ENCODE results near the gene KIAA0232.

KIAA0232 gene

DNA sequence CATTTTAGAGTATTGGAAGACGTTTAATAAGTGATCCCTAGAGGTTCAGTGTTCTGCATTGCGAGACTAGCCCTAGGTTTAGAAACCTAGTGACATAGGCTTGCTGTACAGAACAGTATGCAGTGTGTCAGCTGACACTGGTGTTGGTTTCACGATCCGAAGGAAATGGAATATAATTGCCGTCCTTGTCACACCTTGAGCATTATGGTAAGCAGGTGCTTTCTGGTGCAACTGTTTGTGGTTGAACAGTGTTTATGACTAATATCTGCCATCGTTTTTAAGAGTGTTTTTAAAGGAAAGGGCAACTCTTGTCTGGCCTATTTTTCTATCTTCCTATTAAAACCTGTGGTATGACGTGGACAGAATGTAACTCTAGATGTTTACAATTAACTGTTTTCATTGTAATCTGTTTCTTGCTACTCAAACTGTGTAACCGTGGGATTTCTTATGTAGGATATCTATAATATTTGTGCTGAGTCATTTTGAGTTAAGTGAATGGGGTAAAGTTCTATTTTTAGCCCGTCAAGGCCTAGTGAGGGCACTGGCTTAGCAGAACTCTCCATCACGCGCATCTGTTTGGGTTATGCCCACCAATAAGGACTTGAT is 73.3 kb downstream of the KIAA0232 start:
- peak; percentile 50 for DNase-seq

DNA sequence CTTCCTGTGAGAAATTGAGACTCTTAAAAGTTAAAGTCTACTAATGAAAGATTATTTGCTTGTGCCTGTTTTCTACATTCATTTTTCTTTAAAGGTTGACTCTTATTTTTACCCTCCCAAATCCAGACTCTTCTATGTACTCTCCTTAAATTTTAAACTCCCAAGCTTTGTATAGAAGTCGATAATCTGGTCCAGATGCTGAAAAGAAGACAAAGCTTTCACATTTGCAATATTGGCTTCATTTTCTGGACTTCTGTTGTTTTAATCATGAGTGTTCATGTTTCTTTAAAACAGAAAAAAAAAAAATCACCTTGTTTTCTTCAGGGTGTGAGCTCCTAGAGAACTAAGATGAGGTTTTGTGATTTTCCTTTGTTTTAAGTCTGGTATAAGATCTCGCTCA is 73.9 kb downstream of the KIAA0232 start:
- DNase-seq, result no peak

DNA sequence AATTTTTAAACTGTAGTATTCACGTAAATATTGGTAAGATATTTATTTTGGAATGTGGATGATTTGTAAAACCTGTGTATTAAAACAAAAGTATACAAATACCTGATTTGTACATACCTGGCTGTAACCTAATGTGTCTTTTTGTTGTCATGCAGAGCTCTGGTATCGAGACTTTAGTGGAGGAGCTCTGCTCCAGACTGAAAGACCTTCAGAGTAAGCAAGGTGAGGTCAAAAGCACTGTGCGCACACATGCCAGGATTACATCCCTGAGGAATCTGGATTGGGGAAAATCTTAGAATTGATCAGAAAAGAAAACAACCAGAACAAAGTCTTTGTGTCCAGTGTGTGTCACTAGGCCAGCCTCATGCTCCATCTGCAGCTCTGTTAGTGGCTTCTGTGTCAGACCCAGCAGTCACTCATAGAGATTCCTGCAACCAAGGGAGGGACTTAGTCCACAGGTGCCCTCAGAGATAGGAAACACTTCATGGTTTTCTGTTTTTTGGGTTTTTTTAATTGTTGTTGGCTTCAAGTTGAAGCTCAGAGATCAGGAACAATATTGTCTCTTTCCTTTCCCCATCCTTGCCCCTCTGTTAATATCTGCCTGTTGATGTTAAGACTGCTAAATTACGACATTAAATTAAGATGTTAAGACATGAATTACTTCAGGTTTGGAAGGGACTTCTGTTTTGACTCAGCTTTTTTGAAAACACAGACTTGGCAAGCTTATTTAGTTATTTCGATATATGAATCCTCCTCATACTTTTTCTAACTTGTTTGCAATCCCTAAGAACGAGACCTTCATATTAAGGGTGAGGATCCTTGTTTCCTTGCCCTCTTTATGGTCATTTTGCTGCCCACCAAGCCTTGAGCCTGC is 74.7 kb downstream of the KIAA0232 start:
- DNase-seq, result no peak

DNA sequence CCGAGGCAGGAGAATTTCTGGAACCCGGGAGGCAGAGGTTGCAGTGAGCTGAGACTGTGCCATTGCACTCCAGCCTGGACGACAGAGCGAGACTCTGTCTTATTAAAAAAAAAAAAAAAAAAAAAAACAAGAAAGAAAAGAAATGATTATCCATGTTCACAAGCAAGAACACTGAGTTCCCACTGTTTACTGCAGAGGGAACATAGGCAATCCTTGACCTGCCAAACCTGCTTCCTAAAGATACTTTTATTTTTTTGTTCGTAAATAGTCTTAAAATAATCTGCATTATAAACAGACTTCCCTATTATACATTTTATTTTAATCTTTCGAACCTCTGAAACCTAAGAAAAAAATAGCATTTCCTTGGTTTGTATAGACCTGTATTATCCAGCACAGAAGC is 76.5 kb downstream of the KIAA0232 start:
- no peak for DNase-seq

DNA sequence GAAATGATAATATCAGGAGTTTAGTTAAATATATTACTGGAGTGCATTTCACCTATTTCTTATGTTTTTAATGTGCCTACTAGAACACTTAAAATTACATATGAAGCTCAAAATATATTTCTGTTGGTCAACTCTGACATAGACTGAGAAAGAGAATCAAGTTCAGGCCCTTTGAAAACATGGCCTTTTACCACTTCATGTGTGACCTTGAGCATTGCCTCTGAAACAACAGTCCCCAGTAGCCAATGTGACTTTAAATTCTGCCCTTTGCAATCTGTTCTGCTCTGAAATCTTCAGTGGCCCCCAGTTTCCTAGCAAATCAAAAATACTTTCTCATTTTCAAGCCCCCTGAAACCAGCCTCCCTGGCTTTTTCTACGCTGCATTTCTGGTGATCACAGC is 77.0 kb downstream of the KIAA0232 start:
- DNase-seq, result no peak

DNA sequence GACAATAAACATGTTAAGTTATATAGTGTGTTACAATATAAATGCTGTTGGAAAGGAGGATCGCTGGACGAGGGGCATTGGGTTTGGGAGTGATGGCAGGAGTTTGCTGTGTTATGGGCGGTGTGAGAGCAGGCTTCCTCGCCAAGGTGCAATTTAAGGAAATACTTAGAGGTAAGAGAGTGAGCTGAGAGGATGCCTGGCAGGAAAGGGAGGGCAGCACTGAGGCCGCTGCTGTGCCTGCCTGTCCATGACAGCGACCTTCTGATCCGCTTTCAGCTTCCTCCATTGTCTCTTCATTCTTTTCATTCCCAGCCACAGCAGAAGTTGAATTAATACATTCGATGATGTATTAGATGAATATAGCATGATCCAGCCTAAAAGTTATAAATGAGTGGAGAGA is 85.9 kb downstream of the KIAA0232 start:
- no peak for DNase-seq

DNA sequence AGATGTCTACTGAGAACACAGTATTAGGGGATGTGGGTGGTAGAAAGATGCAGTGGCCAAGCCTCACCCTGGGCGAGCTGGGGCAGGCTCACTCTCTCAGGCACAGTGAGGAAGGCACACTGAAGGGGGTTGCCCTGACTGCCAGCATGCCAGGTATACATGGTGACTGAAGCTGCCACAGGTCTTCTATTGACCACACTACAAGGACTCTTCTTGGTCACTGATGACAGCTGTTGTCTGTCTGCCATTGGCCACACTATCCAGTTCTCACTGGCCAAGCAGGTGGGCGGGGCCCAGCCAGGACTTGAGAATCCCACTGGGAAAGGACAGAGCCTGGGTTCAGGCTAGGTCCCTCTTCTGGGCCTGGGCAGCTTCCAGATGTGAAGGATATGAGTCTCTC is 87.4 kb downstream of the KIAA0232 start:
- no peak for DNase-seq

DNA sequence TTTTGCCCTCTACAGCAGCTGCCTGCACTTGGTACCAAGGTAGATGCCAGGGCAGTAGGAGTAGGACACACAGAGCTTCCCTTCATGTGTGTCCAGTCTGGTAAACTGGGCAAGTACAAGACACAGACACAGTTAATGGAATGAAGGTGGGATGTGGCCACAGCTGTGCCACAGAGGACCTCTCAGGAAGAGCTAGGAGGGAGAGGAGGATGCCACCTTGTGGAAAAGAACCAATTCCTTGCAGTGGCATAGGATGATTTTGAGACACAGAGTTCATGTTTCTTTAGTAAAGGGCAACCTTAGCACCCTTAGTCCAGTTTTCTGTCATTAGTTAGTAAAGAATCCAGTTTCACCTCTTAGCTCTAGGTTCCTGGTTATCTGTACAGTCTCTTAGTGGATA is 90.8 kb downstream of the KIAA0232 start:
- no peak for DNase-seq

DNA sequence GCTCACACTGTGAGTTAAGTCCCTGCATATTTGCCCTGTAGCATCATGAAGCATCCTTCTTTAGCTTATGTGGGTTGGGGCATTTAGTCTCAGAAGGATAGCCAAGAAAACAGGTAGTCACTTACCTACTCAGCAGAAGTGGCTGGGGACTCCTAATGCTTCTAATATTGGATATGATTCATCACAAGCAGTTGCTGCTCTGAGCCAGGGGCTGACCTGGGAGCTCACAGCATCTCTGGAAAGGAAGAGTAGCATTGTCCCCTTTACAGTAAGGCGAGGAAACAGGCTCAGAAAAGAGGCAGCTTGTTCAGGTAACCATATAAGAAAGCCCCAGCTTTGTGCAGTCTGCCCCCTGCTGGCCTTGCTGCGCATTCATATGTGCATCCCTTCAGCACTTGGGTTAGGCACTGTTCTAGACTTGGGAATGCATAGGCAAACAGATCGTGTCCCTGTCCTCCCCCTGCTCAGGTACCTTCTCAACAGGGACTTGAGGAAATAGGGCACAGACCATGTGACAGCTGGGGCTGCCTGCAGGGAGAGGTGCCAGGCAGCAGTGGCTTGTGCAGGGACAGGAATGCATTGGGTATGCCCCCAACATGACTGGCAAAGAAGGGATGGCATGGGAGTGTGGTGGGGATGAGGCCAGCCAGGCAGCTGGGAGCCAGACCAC is 91.4 kb downstream of the KIAA0232 start:
- peak; percentile 21 for DNase-seq

DNA sequence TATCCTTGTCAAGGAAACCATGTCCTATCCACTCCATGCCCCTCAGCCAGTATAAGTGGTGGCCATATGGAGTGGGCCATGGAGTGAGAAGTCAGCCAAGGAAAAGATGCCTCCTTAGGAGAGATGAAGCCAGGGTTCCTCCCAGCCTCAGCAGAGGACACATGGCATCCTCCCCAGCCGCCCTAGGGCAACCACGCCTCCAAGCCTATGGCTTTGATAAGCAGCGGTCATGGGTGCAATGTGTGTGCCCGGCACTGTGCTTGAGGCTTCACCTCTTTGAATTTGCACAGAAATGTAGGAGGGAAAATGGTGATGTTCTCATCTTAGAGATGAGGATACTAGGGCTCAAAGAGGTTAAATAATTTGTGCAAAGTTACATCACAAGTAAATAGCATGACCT is 92.5 kb downstream of the KIAA0232 start:
- DNase-seq, result no peak

DNA sequence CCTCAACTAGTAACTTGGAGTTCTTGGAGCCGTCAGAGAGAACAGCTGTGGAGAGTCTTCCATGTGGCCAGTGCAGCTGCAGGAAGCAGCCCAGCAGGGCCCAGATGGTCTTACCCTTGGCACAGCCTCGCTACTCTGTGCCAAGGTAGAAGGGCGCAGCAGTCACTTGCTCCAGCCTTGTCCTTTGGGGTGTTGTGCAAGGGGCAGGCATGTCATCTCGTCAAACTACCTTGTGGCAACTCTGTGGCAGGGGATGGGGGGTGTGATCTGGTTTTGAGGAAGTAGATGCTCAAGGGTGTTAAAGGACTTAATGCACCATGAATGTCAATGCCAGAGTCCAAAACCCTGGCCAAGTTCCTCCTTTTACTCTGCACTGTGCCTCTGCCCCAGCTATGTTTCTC is 92.9 kb downstream of the KIAA0232 start:
- DNase-seq, result no peak

DNA sequence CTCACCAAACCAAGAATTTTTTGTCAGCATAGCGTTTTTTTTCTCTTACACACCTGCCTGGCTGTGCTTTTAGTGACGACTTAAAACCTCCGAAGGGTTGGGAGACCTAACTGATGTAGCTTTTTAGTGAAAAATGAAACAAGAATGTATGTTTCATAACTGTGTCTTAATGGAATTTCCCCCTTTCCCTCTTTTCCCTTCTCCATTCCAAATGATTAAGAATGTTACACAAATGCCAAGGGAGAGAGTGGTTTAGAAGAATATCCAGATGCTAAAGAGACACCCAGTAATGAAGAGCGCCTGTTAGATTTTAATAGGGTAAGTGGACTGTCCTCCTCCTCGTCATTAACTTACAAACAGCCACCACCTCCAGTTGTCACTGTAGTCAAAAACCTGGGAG is 93.9 kb downstream of the KIAA0232 start:
- DNase-seq, result no peak

DNA sequence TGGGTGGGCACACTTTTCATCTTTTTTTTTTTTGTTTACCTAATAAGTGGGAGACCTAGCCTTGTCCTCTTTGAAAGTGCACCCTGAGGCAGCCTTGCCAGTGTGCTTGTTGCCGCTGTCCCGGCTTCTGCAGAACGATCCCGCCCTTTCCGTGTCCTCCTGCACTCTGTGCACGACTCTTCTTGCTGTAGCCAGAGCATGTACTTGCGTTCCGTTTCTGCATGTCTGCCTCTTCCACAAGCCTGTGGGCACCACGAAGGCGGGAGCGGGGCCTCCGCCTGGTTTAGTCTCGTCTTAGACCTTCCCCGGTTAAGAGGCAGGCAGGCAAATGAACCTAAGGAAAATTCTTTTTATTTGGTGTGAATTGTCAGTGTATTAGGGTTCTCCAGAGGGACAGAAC is 94.5 kb downstream of the KIAA0232 start:
- no peak for DNase-seq

DNA sequence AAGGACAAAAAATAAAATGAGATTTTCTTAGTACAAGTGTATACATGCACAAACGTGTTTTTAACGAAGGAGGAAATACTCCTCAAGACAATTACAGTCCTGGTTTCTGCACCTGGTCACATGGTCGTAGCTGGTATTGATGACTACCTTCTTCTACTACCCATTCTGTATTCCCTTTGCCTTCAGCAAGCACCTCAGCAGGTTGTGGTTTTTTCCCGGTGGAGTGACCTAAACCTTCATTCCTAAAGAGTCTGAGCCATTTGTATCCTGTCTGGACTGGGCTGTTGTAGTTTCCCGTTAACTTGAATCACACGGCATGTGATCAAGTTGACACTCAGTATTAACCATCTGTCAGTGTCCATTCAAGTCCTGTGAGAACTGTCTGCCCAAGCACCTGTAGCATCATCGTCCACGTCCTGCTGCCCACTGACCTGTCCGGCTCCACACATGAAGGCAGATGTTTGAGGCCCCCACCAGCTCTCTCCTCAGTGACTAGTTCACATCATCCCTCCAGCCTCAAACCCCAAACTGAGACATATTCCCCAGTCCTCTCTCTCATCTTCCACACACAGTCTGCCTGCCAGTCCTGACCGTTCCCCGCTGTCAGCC is 96.0 kb downstream of the KIAA0232 start:
- DNase-seq, result no peak

DNA sequence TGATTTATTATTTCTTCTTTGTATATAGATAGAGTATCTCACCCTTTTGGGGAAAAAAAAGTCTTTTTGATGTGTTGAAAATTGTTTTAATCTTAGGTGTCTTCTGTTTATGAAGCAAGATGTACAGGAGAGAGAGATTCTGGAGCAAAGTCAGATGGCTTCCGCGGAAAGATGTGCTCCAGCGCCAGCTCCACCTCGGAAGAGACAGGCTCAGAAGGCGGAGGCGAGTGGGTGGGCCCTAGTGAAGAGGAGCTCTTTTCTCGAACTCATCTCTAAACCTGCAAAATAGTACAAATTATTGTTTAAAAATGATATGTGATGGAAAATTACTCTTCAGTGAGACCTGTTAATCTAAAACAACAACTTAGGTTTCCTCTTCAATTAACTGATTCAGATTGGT is 98.2 kb downstream of the KIAA0232 start:
- DNase-seq, result no peak

DNA sequence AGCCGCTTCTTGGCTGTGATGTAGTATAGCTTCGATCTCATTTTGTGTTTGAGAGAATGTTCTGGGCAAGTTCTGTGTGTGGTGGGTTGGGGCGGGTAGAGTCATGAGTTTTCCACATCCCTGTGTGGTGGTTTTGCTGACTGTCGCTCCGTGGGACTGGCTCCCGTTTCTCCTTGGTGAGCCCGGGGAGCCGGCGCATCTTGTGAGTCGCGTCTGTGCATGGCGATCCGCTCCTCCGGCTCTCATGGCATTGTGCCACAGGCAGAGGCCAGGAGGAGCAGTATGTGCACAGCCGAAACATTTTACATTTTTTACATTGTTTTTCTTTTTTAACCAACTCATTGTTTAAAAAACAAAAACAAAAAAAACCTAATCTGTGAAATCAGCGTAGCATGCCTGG is 99.4 kb downstream of the KIAA0232 start:
- no peak for DNase-seq

DNA sequence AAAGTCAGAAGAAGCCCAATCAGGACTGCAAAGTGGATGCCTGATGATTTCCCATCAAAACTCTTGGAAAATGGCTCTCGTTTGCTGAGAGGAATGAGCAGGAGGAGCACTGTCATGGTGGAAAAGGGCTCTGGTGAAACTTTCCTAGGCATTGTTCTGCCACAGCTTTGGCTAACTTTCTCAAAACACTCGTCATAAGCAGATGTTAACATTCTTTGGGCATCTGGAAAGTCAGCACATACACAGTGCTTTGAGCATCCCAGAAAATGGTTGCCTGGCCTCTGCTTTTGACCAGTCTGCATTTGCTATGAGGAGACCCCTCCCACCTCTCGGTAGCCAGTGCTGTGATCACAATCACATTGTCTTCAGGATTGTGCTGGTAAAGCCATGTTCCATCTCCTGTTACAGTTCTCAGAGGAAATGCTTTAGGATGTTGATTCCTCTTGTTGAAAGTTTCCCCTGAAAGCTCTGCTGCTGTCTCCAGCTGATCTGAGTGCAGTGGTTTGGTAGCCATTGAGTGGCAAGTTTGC is 101.9 kb downstream of the KIAA0232 start:
- DNase-seq, result no peak

DNA sequence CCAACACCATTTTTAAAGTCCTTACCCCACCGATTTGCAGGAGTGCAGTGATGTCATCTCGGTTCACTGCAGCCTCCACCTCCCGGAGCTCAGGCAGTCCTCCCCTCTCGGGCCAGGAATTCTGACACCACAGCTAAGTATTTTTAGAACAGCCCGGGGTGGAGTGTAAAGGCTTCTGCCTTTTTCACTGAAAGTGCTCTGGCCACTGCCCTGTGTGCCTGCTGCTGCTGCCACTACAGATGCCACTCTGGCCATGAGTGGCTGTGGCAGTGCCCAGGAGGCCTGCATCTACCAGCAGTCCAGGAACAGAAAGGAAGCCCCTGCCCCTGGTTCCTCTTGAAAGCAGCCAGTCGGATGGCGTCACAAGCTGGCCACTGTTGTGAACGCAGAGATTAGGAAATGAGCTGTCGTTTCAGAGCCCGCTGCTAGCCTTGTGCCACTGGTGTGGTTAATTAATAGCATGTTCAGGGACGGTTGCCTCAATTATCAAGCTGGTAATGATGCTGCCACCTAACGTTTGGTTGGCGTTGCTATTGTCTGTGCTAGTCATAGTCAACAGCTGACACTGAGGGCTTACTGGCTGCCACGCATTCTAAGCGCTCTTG is 103.5 kb downstream of the KIAA0232 start:
- no peak for DNase-seq

DNA sequence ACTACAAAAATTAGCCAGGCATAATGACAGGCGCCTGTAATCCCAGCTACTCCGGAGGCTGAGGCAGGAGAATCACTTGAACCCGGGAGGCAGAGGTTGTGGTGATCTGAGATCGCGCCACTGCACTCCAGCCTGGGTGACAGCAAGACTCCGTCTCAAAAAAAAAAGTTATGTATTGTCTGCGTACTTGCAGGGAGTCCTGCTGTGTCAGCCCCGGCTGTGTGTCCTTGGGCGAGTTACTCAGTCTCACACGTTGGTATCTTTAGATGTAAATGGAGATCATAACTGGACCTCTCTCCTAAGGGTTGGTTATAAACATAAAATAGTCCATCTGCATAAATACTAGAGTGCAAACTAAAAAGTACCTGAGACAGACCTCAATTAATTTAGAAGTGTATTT is 104.4 kb downstream of the KIAA0232 start:
- no peak for DNase-seq

DNA sequence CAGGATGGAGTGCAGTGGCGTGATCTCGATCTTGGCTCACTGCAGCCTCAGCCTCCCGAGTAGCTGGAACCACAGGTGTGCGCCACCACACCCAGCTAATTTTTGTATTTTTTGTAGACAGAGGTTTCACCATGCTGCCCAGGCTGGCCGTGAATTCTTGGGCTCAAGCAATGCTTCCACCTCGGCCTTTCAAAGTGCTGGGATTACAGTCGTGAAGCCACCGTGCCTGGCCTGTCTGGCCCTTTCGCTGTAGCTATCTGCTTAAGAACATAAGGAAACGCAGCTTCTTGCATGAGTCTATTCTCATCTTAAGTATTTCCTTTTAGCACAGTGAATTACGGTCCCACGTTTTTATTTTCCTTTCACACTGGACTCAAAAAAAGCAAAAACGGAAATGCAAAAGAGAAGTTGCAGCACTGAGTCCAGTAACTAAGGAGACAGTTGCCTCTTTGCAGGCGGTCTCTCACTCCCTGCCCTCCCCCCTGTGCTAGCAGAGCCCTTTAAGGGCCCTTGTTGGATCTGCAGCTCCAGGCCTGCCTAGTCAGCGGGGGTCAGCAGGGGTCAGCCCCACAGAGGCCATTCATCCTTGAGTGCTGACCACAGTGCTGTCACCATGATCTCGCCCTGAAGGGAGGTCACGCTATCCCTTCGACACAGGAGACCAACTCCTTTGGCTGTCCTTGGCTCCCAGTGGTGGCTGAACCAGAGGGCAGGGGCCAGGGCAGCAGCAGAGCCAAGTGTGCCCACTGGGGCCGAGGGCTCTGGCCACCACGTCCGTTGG is 105.3 kb downstream of the KIAA0232 start:
- no peak for DNase-seq

DNA sequence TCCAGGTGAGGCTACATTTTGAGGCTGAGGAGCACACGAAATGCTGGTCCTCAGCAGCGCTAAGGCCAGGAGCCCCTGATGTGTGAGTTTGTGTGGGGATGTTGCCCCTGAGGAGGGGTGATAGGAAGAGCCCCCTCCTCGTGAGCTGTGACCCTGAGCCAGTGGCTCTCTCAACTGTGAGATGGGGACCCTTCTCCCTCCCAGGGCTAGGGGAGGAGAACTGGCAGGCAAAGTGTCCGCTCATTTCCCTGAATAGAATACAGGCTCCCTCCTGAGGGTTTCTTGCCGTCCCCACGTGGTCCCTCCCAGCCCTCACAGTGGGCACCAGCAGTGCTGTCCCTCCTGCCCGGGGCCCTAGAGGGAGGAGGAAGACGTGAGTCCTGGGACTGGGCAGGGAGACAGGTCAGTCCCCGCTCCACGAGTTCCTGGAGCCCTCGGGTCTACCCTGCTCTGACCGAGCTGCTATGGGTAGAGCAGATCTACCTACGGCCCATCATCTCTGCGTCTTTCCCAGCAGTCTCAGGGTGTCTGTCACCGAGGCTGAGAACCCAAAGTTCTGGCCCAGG is 106.1 kb downstream of the KIAA0232 start:
- no peak for DNase-seq
